WTC11 (cell line): ENCODE data around the gene GALNT17. TPM values are rescaled to one million over a fixed set of nuclear protein-coding genes. Genes with fewer than 3 reads are reported as not detected.

Experiments used
- ATAC-seq: fragments of 200-7000 bp; cut with Tn5 transposase; 2 replicates; pipeline ENCODE4 v1.10.0; 2021; ENCODE audit warnings: mild to moderate bottlenecking, moderate library complexity
- CTCF ChIA-PET: fragments of 300-600 bp; sonication (Branson Sonifier 250); formaldehyde crosslinking; loops from one replicate; lab custom pipeline; 2021; ENCODE audit warnings: antibody characterized with exemption; lab: Charles Lee
- POLR2A ChIA-PET: fragments of 350-600 bp; sonication (Branson Sonifier 250); formaldehyde crosslinking; loops from one replicate; lab custom pipeline; 2021; ENCODE audit warnings: antibody characterized with exemption; lab: Charles Lee
- DNase-seq: peaks from one replicate; pipeline ENCODE4 v3.0.0; 2021; ENCODE audit warnings: low spot score
- H3K27ac Mint-ChIP-seq: 2 replicates; pipeline ENCODE4 v1.8.0; 2021; ENCODE audit warnings: mixed read lengths
- H3K27me3 Mint-ChIP-seq: 2 replicates; pipeline ENCODE4 v1.8.0; 2021; ENCODE audit warnings: low read depth, mild to moderate bottlenecking, moderate library complexity, mixed read lengths
- H3K36me3 Mint-ChIP-seq: 2 replicates; pipeline ENCODE4 v1.8.0; 2021; ENCODE audit warnings: mixed read lengths
- H3K4me1 Mint-ChIP-seq: 2 replicates; pipeline ENCODE4 v1.8.0; 2022; ENCODE audit warnings: mixed read lengths
- H3K4me3 Mint-ChIP-seq: 2 replicates; pipeline ENCODE4 v1.8.0; 2021; ENCODE audit warnings: mild to moderate bottlenecking, moderate library complexity, mixed read lengths
- H3K9me3 Mint-ChIP-seq: 2 replicates; pipeline ENCODE4 v1.8.0; 2021; ENCODE audit warnings: mixed read lengths
- CREB1 ChIP-seq: sonication (generic); formaldehyde crosslinking; IDR thresholded peaks from 2 replicates; pipeline ENCODE4 v1.8.0; 2023; ENCODE audit warnings: mild to moderate bottlenecking, missing genetic modification reagents
- ELF4 ChIP-seq: sonication (generic); formaldehyde crosslinking; IDR thresholded peaks from 2 replicates; pipeline ENCODE4 v1.8.1; 2022; ENCODE audit warnings: low read depth, mild to moderate bottlenecking, moderate library complexity, missing genetic modification reagents
- ESRRA ChIP-seq: sonication (generic); formaldehyde crosslinking; IDR thresholded peaks from 2 replicates; pipeline ENCODE4 v1.8.1; 2022; ENCODE audit warnings: mild to moderate bottlenecking, missing genetic modification reagents, borderline replicate concordance
- GRHL2 ChIP-seq: fragments of 250-450 bp; sonication (Bioruptor Pico); IDR thresholded peaks from 2 replicates; pipeline ENCODE4 v1.8.0; 2022; ENCODE audit warnings: mild to moderate bottlenecking, moderate library complexity; ENCODE audit not compliant: insufficient replicate concordance, severe bottlenecking
- IRF2 ChIP-seq: sonication (generic); formaldehyde crosslinking; IDR thresholded peaks from 2 replicates; pipeline ENCODE4 v1.8.0; 2022; ENCODE audit warnings: low read depth, missing genetic modification reagents, borderline replicate concordance
- JAZF1 ChIP-seq: fragments of 250-450 bp; sonication (Bioruptor Pico); IDR thresholded peaks from 2 replicates; pipeline ENCODE4 v1.9.0; 2021; ENCODE audit warnings: moderate library complexity, mild to moderate bottlenecking, inconsistent platforms
- KAT7 ChIP-seq: sonication (generic); formaldehyde crosslinking; IDR thresholded peaks from 2 replicates; pipeline ENCODE4 v1.8.1; 2023; ENCODE audit warnings: missing genetic modification reagents, mild to moderate bottlenecking, borderline replicate concordance
- NFATC4 ChIP-seq: fragments of 250-450 bp; sonication (Bioruptor Pico); IDR thresholded peaks from 2 replicates; pipeline ENCODE4 v1.9.0; 2021; ENCODE audit warnings: mild to moderate bottlenecking
- NR2C2 ChIP-seq: sonication (generic); formaldehyde crosslinking; IDR thresholded peaks from 2 replicates; pipeline ENCODE4 v1.8.0; 2022; ENCODE audit warnings: mild to moderate bottlenecking, missing genetic modification reagents
- SOX15 ChIP-seq: fragments of 250-450 bp; sonication (Bioruptor Pico); IDR thresholded peaks from 2 replicates; pipeline ENCODE4 v1.9.0; 2021; ENCODE audit warnings: mild to moderate bottlenecking
- TEAD1 ChIP-seq: sonication (generic); formaldehyde crosslinking; IDR thresholded peaks from 2 replicates; pipeline ENCODE4 v1.8.0; 2022; ENCODE audit warnings: mild to moderate bottlenecking, missing genetic modification reagents
- ZNF317 ChIP-seq: sonication (generic); formaldehyde crosslinking; IDR thresholded peaks from 2 replicates; pipeline ENCODE4 v1.8.1; 2023; ENCODE audit warnings: low read depth, mild to moderate bottlenecking, moderate library complexity, missing genetic modification reagents, borderline replicate concordance
- ZNF396 ChIP-seq: fragments of 250-450 bp; sonication (Bioruptor Pico); IDR thresholded peaks from 2 replicates; pipeline ENCODE4 v1.8.0; 2021; ENCODE audit warnings: mild to moderate bottlenecking, moderate library complexity, borderline replicate concordance
- ZNF416 ChIP-seq: fragments of 250-450 bp; sonication (Bioruptor Pico); IDR thresholded peaks from 2 replicates; pipeline ENCODE4 v1.9.0; 2021; ENCODE audit warnings: mild to moderate bottlenecking, inconsistent platforms
- ZNF671 ChIP-seq: fragments of 250-450 bp; sonication (Bioruptor Pico); IDR thresholded peaks from 2 replicates; pipeline ENCODE4 v1.8.0; 2021; ENCODE audit warnings: mild to moderate bottlenecking
- total RNA-seq: library from RNA; stranded (reverse); gene quantifications from 3 replicates; pipeline ENCODE4 v1.2.3, GENCODE V29; 2021
- TF ChIP-seq, protein P1 (sequence below): sonication (generic); formaldehyde crosslinking; IDR thresholded peaks from 2 replicates; pipeline ENCODE4 v1.8.0; 2023; ENCODE audit warnings: missing genetic modification reagents
- TF ChIP-seq, protein P2 (sequence below): sonication (generic); formaldehyde crosslinking; conservative IDR thresholded peaks from 2 replicates; pipeline ENCODE4 v1.8.1; 2023; ENCODE audit warnings: mild to moderate bottlenecking, low read depth, missing genetic modification reagents, moderate library complexity
- TF ChIP-seq, protein P3 (sequence below): sonication (generic); formaldehyde crosslinking; IDR thresholded peaks from 2 replicates; pipeline ENCODE4 v1.8.0; 2022; ENCODE audit warnings: mild to moderate bottlenecking, missing genetic modification reagents
- TF ChIP-seq, protein P4 (sequence below): sonication (generic); formaldehyde crosslinking; IDR thresholded peaks from 2 replicates; pipeline ENCODE4 v1.8.1; 2023; ENCODE audit warnings: mild to moderate bottlenecking, missing genetic modification reagents
- TF ChIP-seq, protein P5 (sequence below): sonication (generic); formaldehyde crosslinking; IDR thresholded peaks from 2 replicates; pipeline ENCODE4 v1.8.0; 2023; ENCODE audit warnings: mild to moderate bottlenecking, missing genetic modification reagents
- TF ChIP-seq, protein P6 (sequence below): fragments of 200-600 bp; IDR thresholded peaks from 2 replicates; pipeline ENCODE4 v1.8.0; 2022; ENCODE audit warnings: antibody characterized with exemption

The GALNT17 gene
- total RNA-seq, 1 experiment from 2014 or later = 61.1 TPM

DNA sequence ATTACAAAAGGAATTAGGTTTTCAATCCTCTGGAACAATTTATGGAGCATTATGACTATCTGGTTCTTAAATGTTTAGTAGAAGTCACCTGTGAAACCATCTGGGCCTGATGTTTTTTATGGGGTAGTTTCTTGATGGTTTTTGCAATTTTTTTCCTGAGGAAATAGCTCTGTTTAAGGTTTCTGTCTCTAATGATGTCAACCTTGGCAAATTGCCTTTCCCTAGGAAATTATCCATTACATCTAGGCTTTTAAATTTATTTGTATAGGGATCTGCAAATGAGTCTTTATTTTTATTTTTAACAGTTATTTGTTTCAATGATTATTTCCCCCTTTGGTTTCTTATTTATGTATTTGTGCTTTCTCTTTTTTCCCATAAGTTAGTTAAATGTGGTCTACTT lies 222.8 kb downstream of the GALNT17 start (continued):
- TF ChIP-seq JAZF1 (CRISPR knock-in tag) (no peak), TEAD1 (CRISPR knock-in tag) (no peak)
- TF ChIP-seq, protein P1, sequence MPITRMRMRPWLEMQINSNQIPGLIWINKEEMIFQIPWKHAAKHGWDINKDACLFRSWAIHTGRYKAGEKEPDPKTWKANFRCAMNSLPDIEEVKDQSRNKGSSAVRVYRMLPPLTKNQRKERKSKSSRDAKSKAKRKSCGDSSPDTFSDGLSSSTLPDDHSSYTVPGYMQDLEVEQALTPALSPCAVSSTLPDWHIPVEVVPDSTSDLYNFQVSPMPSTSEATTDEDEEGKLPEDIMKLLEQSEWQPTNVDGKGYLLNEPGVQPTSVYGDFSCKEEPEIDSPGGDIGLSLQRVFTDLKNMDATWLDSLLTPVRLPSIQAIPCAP (CRISPR knock-in tag) = no peak
- TF ChIP-seq, all 79 proteins: peak for 0

DNA sequence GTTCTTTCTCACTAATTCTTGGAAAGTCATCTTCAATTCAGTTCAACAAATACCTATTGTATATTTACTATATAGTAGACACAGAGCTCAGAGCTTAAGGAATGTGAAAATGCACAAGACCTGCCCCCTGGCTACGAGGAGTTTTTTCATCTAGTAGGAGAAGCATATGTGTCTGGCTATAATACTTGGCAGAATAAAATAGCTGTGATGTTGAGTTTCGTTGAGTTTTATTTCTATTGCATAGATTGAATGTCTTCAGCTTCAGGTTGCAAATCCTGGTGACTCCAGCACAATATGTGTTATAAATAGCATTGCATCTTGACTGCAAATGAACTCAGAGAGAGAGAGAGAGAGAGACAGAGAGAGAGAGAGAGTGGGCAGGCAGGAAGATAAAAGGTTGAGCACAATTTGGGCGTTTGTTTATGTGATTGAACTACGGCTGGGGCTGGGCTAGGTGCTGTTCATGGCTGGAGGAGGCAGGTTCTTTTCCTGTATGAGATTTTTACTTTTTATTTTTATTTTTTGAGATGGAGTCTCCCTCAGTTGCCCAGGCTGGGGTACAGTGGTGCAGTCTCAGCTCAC lies 229.6 kb downstream of the GALNT17 start:
- H3K4me1 Mint-ChIP-seq = peaks cover 35% of the 10 kb centered on the region
- DNase-seq = no peak
- H3K4me3 Mint-ChIP-seq = no peak overlapping the region
- no peaks in the 10 kb centered on the region for H3K27me3 Mint-ChIP-seq
- H3K27ac Mint-ChIP-seq = peak overlapping the region; percentile 80
- peaks cover 22% of the 10 kb centered on the region for H3K36me3 Mint-ChIP-seq
- no peak for ATAC-seq
- H3K9me3 Mint-ChIP-seq = peaks cover 17% of the 10 kb centered on the region
- ChIA-PET CTCF (interaction anchor here (1.5 kb wide), 1 partner anchor 15 kb away, joined by 4 read pairs; no protein-coding TSS in a partner anchor), POLR2A (no interaction called here)
- no peak for TF ChIP-seq IRF2 (CRISPR knock-in tag)
- no peak for TF ChIP-seq ESRRA (CRISPR knock-in tag)

DNA sequence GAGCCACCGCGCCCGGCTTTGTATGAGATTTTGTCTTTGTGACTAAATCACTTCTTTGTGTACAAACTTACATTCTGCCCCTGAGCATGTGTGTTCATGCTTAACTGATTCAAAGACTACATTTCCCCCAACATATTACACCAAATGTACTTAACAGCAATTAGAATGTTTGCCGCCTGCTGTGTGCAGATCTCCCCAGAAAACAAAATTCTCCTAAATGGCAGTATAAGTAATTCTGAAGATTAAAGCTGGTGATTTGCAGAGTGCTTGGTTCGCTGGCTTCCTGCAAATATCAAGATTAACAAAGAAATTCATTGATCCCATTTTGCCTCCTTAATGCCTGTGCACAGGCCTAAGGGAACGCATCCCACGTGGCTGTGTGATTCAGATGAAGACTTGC lies 230.3 kb downstream of the GALNT17 start:
- Mint-ChIP-seq H3K36me3 (peaks cover 26% of the 10 kb centered on the region), H3K27ac (peak overlapping the region; percentile 85), H3K4me3 (no peak overlapping the region), H3K4me1 (peaks cover 35% of the 10 kb centered on the region), H3K27me3 (no peaks in the 10 kb centered on the region), H3K9me3 (peaks cover 21% of the 10 kb centered on the region)
- ATAC-seq (no peak), DNase-seq (no peak)
- TF ChIP-seq NR2C2 (CRISPR knock-in tag) = no peak
- TF ChIP-seq, protein P2, sequence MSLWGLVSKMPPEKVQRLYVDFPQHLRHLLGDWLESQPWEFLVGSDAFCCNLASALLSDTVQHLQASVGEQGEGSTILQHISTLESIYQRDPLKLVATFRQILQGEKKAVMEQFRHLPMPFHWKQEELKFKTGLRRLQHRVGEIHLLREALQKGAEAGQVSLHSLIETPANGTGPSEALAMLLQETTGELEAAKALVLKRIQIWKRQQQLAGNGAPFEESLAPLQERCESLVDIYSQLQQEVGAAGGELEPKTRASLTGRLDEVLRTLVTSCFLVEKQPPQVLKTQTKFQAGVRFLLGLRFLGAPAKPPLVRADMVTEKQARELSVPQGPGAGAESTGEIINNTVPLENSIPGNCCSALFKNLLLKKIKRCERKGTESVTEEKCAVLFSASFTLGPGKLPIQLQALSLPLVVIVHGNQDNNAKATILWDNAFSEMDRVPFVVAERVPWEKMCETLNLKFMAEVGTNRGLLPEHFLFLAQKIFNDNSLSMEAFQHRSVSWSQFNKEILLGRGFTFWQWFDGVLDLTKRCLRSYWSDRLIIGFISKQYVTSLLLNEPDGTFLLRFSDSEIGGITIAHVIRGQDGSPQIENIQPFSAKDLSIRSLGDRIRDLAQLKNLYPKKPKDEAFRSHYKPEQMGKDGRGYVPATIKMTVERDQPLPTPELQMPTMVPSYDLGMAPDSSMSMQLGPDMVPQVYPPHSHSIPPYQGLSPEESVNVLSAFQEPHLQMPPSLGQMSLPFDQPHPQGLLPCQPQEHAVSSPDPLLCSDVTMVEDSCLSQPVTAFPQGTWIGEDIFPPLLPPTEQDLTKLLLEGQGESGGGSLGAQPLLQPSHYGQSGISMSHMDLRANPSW (CRISPR knock-in tag) = no peak
- TF ChIP-seq ZNF396 = no peak
- TF ChIP-seq, protein P3, sequence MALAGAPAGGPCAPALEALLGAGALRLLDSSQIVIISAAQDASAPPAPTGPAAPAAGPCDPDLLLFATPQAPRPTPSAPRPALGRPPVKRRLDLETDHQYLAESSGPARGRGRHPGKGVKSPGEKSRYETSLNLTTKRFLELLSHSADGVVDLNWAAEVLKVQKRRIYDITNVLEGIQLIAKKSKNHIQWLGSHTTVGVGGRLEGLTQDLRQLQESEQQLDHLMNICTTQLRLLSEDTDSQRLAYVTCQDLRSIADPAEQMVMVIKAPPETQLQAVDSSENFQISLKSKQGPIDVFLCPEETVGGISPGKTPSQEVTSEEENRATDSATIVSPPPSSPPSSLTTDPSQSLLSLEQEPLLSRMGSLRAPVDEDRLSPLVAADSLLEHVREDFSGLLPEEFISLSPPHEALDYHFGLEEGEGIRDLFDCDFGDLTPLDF = no peak
- no peak for TF ChIP-seq KAT7
- TF ChIP-seq, protein P4, sequence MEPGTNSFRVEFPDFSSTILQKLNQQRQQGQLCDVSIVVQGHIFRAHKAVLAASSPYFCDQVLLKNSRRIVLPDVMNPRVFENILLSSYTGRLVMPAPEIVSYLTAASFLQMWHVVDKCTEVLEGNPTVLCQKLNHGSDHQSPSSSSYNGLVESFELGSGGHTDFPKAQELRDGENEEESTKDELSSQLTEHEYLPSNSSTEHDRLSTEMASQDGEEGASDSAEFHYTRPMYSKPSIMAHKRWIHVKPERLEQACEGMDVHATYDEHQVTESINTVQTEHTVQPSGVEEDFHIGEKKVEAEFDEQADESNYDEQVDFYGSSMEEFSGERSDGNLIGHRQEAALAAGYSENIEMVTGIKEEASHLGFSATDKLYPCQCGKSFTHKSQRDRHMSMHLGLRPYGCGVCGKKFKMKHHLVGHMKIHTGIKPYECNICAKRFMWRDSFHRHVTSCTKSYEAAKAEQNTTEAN (CRISPR knock-in tag) = no peak
- no peak for TF ChIP-seq ELF4 (CRISPR knock-in tag)
- no peak for TF ChIP-seq ESRRA (CRISPR knock-in tag)
- no peak for TF ChIP-seq ZNF416 (CRISPR knock-in tag)
- ChIA-PET CTCF (no interaction called here), POLR2A (no interaction called here)

DNA sequence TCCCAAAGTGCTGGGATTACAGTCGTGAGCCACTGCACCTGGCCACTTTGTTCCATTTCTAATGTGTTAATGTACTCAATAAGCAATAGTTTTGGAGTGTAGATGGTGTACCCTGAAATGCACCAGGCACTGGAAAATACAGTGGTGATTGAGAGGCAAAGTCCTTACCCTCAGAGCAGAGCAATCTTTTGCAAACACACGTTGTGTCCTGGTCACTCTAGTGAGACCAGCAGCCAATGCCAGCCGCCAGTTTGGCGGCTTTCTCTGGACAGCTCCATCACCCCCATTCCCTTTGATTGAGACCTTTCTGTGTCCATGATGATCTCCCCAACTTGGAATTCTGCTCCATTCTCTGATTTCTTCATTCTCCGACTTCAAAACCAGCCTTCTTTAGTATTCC lies 231.3 kb downstream of the GALNT17 start:
- peaks cover 15% of the 10 kb centered on the region for H3K9me3 Mint-ChIP-seq
- peaks cover 41% of the 10 kb centered on the region for H3K4me1 Mint-ChIP-seq
- H3K27me3 Mint-ChIP-seq = no peaks in the 10 kb centered on the region
- ATAC-seq (no peak), DNase-seq (no peak)
- H3K36me3 Mint-ChIP-seq = peaks cover 21% of the 10 kb centered on the region
- CTCF ChIA-PET = no interaction called here
- POLR2A ChIA-PET = interaction anchor here (0.5 kb wide), 1 partner anchor 117 kb away, joined by 6 read pairs; no protein-coding TSS in a partner anchor
- H3K27ac Mint-ChIP-seq = peak overlapping the region; percentile 47
- no peak overlapping the region for H3K4me3 Mint-ChIP-seq
- TF ChIP-seq, protein P5, sequence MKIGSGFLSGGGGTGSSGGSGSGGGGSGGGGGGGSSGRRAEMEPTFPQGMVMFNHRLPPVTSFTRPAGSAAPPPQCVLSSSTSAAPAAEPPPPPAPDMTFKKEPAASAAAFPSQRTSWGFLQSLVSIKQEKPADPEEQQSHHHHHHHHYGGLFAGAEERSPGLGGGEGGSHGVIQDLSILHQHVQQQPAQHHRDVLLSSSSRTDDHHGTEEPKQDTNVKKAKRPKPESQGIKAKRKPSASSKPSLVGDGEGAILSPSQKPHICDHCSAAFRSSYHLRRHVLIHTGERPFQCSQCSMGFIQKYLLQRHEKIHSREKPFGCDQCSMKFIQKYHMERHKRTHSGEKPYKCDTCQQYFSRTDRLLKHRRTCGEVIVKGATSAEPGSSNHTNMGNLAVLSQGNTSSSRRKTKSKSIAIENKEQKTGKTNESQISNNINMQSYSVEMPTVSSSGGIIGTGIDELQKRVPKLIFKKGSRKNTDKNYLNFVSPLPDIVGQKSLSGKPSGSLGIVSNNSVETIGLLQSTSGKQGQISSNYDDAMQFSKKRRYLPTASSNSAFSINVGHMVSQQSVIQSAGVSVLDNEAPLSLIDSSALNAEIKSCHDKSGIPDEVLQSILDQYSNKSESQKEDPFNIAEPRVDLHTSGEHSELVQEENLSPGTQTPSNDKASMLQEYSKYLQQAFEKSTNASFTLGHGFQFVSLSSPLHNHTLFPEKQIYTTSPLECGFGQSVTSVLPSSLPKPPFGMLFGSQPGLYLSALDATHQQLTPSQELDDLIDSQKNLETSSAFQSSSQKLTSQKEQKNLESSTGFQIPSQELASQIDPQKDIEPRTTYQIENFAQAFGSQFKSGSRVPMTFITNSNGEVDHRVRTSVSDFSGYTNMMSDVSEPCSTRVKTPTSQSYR (CRISPR knock-in tag) = no peak
- TF ChIP-seq GRHL2 (no peak), NFATC4 (CRISPR knock-in tag) (no peak), ZNF317 (CRISPR knock-in tag) (no peak), SOX15 (CRISPR knock-in tag) (no peak), ZNF671 (CRISPR knock-in tag) (no peak), CREB1 (no peak)
- TF ChIP-seq, protein P6, sequence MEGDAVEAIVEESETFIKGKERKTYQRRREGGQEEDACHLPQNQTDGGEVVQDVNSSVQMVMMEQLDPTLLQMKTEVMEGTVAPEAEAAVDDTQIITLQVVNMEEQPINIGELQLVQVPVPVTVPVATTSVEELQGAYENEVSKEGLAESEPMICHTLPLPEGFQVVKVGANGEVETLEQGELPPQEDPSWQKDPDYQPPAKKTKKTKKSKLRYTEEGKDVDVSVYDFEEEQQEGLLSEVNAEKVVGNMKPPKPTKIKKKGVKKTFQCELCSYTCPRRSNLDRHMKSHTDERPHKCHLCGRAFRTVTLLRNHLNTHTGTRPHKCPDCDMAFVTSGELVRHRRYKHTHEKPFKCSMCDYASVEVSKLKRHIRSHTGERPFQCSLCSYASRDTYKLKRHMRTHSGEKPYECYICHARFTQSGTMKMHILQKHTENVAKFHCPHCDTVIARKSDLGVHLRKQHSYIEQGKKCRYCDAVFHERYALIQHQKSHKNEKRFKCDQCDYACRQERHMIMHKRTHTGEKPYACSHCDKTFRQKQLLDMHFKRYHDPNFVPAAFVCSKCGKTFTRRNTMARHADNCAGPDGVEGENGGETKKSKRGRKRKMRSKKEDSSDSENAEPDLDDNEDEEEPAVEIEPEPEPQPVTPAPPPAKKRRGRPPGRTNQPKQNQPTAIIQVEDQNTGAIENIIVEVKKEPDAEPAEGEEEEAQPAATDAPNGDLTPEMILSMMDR = no peak
